CD4-positive, alpha-beta T cell treated with Interleukin-17A for 1 hour (primary cell): ENCODE data around the gene DHRS1.

Experiments used
- DNase-seq: peaks from one replicate; pipeline ENCODE4 v3.0.0-alpha.2; 2020

Gene DHRS1

DNA sequence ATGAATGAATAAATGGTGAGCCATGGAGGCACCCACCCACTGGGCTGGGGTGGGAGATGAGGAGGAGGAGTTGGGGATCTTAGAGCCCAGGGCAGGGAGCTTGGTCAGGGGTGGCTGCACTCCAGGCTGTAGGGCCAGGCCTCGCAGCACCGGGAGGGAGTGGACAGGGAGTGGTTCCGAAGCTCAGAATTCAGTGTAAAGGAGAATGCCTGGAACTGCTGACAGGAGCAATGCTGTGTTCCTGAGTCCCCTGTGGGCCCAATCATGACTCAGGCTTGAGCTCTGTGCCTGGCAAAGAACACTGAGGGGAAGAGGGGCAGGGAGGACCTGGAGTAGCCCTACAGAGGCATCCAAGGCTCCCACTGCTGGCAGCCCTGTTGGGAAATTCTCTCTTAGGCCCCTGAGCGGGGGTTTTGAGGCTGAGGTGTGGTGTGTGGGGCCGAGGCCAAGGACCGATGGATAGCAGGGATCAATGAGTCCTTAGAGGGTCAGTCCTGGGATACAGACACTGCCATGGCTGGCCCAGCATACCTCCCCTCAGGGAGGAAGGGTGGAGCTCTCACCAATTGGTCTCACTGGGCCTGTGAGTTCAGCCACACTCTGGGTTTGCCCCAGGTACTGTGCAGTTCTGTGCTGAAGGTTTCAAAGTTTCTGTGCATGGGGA lies 18.7 kb downstream of the DHRS1 start:
- no peak for DNase-seq

DNA sequence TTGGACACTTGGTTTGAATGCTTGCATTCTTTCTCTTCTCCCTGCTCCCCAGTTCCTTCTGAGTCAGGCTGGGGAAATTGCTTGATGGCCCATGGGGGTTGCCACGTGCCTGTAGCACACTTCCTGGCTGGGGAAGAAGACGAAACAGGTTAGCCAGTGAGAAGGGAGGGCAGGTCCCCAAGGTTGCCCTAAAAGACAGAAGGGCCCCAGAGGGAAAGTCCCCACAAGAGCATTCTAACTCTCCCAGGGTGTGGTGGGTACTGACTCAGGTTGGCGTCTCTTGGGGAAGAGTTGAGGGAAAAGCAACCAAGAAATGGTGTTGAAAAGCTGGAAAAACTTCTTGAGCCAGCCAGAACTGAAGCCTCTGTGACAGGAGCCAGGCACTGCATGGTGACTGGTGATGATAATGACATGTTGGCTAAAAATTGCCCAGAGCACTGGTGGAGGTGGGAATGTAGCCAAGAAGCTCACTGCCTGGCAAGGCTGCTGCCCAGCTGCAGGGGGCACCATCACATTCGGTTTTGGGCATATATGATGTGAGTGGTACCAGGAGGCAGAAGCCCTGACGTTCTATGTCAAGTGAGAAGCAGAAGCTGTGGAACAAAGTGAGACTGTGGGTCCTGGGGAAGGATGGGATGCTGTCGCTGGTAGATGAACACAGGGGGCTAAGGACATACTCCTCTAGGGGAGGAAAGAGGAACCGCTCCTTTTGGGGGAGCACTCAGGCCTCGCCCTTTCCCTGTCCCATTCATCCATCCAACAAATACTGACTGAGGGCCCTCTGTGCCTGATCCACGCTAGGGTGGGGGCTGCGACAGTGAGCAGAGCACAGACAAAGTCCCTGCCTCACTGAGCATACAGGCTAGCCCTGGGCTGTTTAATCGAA lies 20.0 kb downstream of the DHRS1 start:
- DNase-seq, result peak; percentile 75

DNA sequence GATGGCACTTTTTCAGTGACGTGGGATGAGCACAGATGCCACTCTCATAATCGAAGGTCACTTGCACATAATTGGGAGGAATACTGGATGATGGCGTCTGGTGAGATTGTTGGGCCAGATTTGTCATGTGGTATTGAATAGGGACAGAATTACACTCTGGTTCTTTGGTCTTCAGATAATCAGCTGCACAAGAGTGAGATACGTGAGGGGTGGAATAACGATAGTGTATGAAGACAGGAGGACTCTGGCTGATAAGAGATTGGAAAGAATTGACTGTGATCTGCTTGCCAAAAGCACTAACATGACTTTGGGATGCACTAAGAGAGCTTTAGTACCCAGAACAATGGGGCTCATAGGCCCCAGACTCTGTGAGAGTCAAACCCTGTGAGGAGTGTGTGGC lies 21.2 kb downstream of the DHRS1 start:
- no peak for DNase-seq

DNA sequence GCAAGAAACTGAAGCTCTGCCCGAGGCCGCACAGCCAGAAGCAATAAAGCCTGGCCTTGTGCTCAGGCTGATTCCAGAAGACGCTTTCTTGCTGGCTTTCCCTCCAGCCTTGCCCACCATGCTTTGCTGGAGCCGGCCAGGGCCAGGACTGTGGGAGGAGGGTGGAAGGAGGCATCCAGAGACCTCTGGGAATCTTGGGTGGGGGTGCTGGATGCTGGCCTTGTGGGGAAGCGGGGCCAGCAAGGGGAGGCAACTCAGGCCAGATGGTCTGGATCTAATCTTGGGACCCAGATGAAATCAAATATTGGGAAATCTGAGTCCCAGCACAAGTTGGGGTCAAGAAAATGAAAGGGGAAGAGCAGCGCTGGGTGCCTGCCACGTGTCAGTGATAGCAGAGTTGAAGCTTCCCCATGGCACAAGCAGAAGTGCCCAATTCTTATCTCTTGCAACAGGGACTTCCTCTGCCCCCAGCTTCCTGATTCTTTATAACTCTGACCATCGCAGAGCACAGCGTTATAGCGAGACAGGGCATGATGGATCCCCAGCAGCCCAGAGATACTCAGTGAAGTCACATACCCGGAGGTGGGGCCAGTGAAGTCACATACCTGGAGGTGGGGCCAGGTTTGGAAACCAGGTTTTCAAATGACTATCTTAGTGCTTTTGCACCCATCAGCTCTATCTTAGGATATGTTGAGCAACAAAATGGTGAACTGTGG lies 21.8 kb downstream of the DHRS1 start:
- DNase-seq, result peak; percentile 12

DNA sequence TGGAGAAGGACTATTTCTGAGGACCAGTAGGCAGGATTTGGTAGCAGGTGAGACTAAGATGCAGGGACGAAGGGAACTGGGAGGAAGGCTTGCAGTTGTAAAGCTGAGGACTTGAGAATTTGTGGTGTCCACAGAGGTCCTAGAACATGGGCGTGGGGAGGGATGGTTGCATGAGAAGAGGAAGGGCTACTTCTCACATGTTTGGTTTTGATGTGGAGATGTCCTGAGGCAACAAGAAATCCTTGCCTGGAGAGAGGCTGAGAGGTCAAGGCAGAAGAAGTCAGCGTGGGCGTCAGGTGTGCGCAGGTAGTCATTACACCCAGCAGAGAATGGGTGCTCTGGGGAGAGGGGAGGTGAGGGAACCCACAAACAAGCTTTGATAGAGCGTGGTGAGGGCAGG lies 22.5 kb downstream of the DHRS1 start:
- no peak for DNase-seq

DNA sequence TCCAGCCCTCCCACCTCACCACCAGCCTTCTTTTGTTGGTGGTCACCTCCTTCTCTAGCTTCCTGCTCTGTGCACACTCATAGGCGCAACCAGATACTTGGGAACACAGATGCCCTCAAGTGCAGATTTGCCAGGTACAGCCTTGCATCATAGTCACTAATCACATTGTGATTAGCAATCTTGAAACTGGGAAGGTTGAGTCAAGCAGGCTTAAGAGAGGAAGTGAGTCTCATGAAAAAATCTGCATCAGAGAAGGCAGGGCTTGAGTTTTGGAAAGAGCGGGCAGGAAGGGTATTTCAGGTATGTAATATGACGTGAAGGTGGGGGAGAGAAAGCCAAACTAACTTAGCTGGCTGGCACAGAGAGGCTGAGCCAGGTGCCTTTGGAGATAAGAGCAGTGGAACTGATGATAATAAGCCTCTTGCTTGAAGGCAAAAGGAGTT lies 25.5 kb downstream of the DHRS1 start:
- peak; percentile 72 for DNase-seq

DNA sequence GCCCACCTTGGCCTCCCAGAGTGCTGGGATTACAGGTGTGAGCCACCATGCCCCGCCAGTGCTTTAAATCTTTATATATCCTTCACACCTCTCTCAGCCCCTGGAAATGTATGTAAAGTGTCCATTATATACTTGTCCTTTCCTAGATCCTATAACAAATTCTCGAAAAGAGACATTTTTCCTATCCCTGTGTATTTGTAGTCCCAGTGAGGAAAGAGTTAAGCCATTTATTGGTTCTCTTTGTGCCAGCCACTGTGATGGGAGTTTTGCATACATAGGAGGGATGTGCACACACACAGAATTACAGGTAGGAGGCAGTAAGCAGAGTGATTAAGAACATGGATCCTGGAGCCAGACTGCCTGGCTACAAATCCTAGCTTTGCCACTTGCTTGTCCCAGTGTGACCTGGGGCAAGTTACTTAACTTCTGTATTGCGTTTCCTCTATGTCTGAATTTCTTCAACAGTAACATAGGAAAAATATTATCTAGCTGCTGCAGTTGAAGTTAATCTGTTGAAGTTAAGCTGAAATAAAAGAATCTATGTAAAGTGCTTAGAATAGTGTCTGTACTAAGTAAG lies 26.1 kb downstream of the DHRS1 start:
- DNase-seq, result no peak

DNA sequence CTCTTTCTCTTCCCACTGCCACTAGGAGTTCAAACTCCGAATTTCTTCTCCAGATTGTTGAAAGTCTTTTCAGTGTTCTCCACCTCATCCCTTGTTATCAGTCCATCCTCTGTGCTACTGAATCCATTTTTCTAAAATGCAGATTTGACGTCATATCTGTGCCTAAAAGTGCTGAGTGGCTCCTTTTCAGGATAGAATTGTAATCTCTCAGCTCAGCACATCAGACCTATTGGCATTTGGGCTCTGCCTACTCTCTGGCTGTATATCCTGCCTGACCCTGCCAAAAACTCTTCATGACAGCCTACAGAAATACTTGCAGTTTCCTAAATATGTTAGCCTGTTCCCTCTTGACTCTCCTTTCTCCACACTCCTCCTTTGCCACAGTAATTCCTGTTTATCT lies 27.1 kb downstream of the DHRS1 start:
- DNase-seq, result no peak

DNA sequence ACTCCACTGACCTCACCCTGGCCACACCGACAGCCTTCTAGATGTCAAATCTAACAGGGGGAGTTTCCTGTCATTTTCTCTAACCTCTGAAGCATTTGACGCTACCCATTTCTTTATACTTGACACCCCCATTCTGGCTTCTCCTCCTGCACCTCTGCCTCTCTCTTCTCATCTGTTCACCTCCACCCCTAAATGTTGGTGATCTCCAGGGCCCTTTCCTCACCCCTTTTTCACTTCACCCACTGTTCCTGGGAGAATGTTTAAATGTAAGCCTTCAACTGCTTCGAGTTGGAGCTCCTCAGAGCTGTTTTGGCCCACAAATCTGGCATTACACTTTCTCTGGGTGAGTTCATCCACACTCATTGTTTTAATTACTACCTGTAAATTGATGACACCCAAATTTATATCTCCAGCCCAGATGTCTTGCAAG lies 27.7 kb downstream of the DHRS1 start:
- no peak for DNase-seq

DNA sequence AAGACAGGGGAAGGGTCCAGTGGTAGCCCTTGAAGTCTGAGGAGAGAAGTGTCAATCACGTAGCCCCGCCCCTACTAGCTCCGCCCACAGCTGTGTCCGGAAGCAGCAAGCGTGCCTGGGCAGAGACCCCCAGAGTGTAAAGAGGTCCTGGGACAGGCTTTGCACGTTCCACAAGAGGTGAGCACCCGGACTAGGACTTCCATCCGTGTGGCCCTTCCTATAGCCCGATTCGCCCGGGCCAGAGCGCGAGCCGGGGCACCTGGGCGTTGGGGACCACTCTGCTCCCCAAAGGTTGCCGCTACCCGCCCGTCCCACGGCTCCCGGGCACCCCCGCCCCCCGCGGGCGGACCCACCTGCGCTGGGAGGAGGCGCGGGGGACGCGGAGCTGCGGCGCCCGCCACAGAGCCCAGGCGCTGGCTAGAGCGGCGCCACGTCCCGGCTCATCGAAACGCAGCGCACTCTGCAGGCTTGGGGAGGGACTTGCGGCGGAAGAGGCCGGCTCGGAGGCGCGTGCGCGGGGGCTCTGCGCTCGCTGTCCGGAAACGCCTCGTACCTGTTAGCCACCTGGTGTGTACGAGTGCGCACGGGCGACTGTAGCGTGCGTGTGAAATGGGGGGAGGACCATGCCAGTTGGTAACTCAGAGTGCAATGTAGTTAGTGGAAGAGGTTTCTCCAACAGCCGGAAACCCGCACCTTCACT lies 28.3 kb downstream of the DHRS1 start, which contains the start of gene RABGGTA:
Gene RABGGTA, minus strand, starts transcription at position 464 of the 700 bp plus-strand sequence. CDS start 482 bp downstream, outside the sequence.
- peak; percentile 96 for DNase-seq

DNA sequence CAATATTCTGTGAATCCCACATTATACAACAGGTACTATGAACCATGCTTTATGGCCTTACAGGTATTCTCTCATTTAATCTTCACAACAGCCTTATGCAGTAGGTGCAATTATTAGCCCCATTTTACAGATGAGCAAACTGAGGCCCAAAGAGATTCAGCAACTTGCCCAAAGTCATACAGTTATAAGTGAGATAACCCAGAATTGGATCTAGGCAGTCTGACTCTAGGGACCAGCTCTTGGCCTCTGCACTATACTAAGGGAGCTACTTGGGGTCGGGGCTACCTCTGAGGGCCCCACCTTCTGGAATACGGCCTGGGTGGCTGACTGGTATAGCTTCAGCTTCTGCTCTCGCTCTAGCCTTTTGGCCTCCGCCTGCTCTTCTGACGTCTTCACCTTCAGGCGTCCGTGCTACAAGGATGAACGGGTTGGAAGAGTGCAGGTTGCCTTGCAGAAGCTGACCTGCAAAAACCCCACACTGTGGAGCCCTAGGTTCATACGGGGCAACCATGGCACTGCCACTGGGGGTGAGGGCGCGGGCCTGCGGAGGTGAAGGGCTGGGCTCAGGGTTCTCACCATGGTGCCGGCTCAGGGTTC lies 28.9 kb downstream of the DHRS1 start:
- no peak for DNase-seq

DNA sequence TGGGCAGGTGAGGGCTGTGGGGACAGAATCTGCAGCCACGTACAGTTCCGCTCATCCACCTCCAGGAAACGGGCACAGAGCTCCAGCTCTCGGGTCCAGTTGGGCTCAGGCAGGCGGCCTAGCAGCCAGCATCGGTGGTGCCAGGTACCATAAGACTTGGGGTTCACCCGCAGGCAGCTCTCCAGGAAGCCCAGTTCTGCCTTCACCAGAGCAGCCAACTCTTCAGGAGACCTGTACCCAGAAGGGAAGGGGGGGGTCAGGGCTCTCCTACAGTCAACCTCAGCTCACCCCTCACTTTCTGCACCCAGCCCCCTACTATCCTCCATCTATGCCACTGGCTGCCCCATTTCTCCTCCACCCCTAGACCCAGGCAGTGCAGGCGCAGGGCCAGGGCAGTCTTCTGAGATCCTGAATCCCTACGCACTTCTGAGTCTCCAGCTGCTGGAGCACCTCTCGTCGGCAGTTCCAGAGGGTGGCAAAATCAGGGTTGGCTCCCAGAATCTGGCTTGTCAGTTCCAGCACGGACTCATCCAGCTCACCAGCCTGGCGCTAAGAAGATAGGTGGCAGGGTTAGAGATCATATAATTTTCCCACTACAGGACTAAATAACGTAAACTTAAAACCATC lies 29.6 kb downstream of the DHRS1 start:
- DNase-seq, result no peak

DNA sequence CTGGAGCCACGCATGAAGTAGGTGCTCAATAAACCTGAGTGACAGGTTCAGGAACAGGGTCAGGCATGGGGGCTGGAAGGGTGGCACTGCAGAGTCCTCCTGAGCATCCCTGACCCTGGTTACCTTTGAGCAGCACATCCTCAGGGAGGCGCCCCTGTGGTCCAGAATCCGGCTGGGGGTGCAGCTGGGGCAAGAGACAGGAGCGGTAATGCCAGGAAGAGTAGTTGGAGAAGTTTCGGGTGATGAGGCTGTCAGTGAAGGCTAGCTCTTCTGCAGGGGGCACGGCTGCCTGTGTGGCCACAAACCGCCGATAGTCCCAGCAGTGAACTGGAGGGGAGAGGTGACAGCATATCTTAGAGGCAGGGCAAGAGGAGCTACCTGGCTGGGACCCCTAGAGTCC lies 30.2 kb downstream of the DHRS1 start:
- DNase-seq, result no peak

DNA sequence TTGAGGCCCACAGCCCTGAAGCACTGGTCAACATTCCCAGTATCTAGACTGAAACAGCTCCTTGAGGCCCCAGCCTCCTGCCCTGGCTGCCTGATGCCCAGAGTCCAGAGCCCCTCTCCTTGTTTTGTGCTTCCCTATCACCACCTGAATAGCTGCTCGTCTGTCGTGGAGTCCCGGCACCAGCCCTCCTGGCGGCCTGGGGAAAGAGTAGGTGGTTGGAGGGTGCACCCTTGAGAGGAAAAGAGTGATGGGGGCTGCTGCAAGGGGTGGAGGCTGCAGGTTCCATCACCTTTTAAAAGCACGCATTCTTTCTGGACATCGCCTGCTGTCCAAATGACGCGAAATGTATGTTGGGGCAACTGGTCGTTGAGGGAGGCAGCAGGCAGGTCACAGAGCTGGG lies 31.4 kb downstream of the DHRS1 start:
- no peak for DNase-seq

DNA sequence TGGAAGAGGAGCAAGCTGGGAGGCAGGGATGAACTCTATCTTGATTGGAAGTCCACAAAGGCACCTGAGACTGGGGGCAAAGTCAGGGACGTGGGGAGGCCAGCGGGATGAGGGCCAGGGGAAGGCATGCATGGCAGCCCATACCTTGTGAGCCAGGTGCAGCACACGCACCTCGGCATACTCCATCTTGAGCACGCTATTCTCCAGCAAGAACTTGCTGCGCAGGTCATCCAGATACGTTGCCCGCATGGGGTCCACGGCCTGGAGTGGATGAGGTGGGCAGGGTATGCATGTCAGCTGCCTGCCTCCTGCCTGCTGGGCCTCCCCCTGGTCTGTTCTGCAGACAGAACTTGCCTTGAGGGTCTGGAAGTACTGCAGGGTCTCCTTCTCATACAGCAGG lies 32.1 kb downstream of the DHRS1 start:
- no peak for DNase-seq

DNA sequence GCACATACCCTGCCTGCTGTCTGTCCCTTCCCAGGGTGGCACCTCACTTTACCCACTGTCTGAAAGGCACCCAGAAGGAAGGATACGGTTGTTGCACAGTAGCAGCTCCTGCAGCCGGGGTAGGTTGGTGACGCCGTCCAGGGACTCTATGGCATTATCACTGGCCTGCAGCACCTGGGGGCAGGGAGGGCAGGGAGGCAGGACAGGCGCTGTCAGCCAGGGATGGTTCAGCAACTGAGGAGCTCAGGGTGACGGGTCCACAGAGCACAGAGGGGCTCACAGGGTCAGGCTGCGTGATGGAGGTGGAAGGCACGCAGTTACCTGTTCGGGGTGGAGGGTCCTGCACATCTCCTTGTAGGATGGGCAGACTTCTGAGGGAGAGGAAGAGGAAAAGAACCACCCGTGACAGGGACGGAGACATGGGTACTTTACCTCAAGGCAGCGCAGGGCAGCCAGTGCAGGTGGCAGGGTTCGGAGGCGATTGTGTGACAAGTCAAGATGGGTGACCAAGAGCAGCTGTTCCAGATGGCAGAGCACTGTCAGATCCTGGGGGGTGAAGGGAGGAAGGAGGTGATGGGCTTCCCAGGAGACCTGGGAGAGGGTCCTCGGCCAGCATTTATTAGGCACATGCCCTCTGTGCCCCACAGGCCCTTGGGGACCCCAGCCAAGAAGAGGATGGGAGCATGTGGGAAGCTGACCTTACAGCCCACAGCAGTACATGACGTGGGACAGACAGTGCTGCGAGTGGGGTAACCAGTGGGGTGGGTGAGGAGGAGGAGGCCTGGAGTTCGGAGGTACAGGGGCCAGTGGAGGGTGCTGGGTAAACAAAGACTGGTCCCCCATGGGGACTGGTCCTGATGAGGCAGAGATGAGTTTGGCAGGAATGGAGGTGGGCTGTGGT lies 33.0 kb downstream of the DHRS1 start:
- no peak for DNase-seq

DNA sequence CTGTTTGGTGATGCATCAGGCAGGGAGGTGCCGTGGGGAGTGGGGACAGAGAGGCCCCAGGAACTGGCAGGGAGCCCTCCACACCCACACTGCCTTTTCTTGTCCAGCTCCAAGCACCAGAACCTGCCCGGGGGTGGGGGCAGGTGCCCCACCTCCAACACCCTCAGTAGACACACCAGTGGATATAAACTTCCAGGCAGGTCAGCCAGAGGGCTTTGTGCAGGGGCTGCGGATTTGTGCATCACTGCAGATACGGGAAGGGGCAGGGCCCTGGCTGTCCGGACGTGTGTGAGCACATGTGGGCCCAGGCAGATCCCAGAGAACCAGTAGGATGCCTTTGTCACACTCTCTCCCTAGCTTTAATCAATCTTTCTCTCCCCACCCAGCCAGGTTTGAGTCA lies 35.3 kb downstream of the DHRS1 start:
- DNase-seq, result no peak

DNA sequence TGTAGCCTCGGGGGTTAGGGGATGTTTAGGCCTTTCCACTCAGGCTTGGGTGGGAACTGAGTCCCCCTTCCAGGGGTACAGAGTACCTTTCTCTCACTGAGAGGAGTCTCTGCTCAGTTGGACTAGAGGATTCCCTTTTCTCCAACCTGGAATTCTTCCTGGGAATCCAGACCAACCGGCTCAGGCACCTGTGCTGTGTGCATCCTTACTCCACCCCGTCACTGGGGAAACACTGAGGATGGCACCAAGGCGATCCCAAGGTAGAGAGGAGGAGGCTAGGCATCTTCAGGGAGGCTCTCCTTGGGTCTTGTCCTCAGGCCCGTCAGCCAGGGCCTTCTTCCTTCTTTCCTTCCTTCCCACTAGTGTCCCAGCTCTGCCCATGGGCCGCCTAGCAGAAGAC lies 35.7 kb downstream of the DHRS1 start:
- DNase-seq, result no peak

DNA sequence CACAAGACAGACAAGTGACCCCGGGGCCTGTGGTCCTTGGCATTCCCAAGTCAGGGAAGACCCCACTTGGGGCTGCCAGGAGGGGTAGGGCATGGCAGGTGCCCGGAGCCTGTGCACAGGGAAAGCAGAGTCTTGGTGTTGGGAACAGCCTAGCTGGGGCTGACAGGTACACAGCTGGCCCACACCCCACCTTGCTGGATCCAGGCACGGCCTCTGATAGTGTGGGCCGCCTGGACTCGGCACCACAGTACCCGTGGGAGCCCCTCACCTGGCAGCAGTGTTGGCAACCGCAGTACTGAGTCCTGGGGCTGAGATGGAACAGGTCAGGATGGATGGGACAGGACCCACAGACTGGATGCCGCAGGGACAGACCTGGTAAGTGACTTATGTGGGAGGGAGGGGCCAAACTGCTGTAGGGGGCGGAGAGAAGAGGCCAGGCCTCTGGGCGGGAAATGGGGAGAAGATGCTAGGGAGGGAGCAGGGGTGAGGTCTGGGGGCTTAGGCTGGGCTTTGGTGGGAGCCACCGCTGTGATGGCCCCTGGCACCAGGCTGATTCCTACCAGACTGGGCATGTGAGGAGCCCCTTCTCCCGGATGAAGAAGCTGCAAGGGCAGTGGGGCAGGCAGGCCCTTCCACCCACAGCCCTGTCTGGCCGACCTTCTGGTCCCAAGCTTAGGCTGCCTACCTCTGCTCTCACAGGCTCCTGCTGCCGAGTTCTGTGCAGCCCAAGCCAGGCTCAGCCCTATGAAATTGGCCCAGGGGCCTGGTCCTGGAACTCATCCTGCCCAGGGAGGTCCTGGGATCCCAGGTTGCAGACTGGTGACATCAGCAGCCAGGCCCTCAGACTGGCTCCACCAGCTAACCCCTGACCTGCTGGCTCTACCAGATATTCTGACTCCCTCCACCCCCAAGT lies 36.5 kb downstream of the DHRS1 start, which contains the start of gene TGM1:
Gene TGM1, minus strand, starts transcription at position 357 of the 913 bp plus-strand sequence. CDS start 825 bp downstream, outside the sequence.
- no peak for DNase-seq
